ENCODE data around the gene CAMP. TPM values are rescaled to one million over a fixed set of nuclear protein-coding genes. Genes with fewer than 3 reads are reported as not detected.
"Not testable (repeated sequence)": the region's sequence is repeated elsewhere in the genome, so short reads cannot be mapped to it uniquely, and the experiment has no call there.

CAMP gene
- total RNA-seq, 2 donors from 2014 or later: 0.40 TPM; not detected in 1

- no peak for ATAC-seq
- no peak for DNase-seq
- intact Hi-C loops (cut with DNase I, micrococcal nuclease): no loop called here
Observed at GRCh38 chr3:48243886-48244285, 20.6 kb downstream of the CAMP start.

DNA sequence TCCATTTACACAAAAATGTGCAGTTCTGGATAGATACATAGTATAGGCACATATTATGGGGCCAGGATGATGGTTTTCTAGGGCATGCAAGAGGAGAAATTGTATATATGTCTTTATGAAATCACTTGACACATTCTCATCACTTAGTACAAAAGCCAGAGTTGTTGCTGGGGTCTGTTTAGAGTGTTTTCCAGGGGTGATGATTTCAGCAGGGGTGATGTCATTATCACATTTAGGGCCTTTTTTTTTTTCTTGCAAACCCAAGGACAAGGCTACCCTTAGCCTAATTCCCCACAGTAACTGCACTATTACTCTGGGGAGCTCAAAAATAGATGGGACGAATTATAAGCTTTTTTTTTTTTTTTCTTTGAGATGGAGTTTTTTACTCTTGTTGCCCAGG lies 21.2 kb downstream of the CAMP start:
- ATAC-seq (no peak), DNase-seq (no peak)
- intact Hi-C loops (cut with DNase I, micrococcal nuclease): no loop called here

DNA sequence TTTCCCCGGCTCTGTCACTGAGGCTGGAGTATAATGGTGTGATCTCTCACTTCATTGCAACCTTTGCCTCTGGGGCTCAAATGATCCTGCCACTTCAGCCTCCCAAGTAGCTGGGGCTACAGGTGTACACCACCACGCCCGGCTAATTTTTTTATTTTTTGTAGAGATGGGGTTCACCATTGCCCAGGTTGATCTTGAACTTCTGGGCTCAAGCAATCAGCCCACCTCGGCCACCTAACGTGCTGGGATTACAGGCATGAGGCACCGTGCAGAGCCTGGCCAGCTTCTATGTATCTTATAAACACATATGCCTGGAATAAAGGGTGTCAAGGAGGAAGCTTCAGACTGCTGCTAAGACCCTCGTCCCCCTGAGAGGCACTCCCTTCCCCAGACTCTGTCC lies 21.8 kb downstream of the CAMP start:
- intact Hi-C loops (cut with DNase I, micrococcal nuclease): no loop called here
- ATAC-seq (no peak), DNase-seq (no peak)

- intact Hi-C loops (cut with DNase I, micrococcal nuclease): no loop called here
- ATAC-seq (no peak), DNase-seq (no peak)
Observed at GRCh38 chr3:48247401-48247811, 24.1 kb downstream of the CAMP start.

DNA sequence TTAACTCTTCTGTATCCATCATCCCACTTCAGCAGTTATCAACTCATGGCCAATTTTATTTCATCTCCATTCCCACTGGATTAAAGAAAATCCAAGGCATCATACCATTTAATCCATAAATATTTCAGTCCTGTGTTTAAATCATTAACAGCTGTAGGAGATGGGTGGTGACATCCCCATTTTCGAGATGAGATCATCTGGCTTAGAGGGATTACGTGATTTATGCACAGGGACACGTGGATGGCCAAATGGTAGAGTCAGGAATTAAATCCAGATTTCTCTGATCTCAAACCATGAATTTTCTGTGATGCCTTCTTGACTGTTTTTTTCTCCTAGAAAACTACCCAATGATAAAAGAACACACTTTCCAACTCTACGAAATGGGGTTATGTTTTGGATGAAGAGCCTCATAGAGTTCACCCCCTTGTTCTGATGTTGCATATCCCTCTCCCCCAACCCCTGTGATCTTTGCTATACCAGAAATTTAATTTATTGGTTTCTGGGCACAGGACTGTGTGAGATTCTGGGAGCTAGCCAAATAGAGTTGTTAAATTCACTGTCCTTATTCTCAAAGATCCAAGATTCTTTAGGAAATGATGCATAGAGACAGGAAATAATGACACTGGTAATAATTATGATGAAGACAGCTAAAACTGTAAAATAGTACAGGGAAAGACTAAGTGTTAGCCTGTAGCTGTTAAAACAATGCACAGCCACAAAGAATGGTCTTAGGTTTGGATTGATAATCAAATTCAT lies 25.0 kb downstream of the CAMP start:
- intact Hi-C loops (cut with DNase I, micrococcal nuclease): no loop called here
- ATAC-seq: no peak
- no peak for DNase-seq

- intact Hi-C loops (cut with DNase I, micrococcal nuclease): no loop called here
- no peak for DNase-seq
- ATAC-seq: no peak
Observed at GRCh38 chr3:48256557-48256956, 33.3 kb downstream of the CAMP start.

GRCh38 chr3:48258530-48258929 lies 35.2 kb downstream of the CAMP start:
- DNase-seq (no peak), ATAC-seq (no peak)
- intact Hi-C loops (cut with DNase I, micrococcal nuclease): no loop called here

- ATAC-seq: peak; percentile 55
- intact Hi-C loops (cut with DNase I, micrococcal nuclease): no loop called here
- DNase-seq: peak in 1 of 2 donors; percentile 47
Observed at GRCh38 chr3:48267782-48268181, 44.5 kb downstream of the CAMP start.

GRCh38 chr3:48268381-48268935 lies 45.2 kb downstream of the CAMP start:
- ATAC-seq (peak; percentile 91), DNase-seq (peak; percentile 76 to 86)
- intact Hi-C loops (cut with DNase I, micrococcal nuclease): no loop called here

GRCh38 chr3:48268936-48269561 lies 45.8 kb downstream of the CAMP start:
- ATAC-seq (peak; percentile 54), DNase-seq (peak; percentile 52 to 58)
- intact Hi-C loops (cut with DNase I, micrococcal nuclease): no loop called here

- intact Hi-C loops (cut with DNase I, micrococcal nuclease): no loop called here
- DNase-seq: no peak
- no peak for ATAC-seq
Observed at GRCh38 chr3:48269592-48269991, 46.3 kb downstream of the CAMP start.

DNA sequence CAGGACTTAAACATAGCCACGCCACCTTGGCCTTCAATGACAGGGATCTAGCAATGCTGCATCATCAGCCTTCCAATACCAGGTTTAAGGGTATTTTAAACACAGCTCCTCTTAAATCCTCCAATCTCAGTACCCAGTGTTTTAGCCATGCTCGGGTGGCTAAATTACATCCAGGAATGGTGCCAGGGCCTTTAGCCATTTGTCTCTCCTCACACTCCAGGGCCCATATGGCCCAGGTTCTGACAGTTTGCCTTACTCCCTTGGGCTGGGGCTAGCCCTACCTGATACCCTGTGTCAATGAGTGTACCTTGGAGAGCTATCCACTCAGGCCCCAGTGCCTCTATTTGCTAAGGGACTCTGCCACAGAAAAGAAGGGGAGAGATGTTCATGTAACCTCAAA lies 47.0 kb downstream of the CAMP start:
- ATAC-seq: no peak
- intact Hi-C loops (cut with DNase I, micrococcal nuclease): loop anchor here in 1 of 2 donors (10.0 kb wide), 1 partner anchor 124 kb away; no protein-coding TSS in a partner anchor

GRCh38 chr3:48271223-48271622 lies 47.9 kb downstream of the CAMP start:
- not testable (repeated sequence) for ATAC-seq, DNase-seq
- intact Hi-C loops (cut with DNase I, micrococcal nuclease): loop anchor here in 1 of 2 donors (10.0 kb wide), 1 partner anchor 124 kb away; no protein-coding TSS in a partner anchor

More for the DNA sequence above, 47.0 kb downstream of the CAMP start:
- DNase-seq: no peak

GRCh38 chr3:48271763-48272498 lies 48.6 kb downstream of the CAMP start:
- no peak for ATAC-seq
- DNase-seq: no peak
- intact Hi-C loops (cut with DNase I, micrococcal nuclease): loop anchor here in 1 of 2 donors (10.0 kb wide), 1 partner anchor 123 kb away; no protein-coding TSS in a partner anchor

DNA sequence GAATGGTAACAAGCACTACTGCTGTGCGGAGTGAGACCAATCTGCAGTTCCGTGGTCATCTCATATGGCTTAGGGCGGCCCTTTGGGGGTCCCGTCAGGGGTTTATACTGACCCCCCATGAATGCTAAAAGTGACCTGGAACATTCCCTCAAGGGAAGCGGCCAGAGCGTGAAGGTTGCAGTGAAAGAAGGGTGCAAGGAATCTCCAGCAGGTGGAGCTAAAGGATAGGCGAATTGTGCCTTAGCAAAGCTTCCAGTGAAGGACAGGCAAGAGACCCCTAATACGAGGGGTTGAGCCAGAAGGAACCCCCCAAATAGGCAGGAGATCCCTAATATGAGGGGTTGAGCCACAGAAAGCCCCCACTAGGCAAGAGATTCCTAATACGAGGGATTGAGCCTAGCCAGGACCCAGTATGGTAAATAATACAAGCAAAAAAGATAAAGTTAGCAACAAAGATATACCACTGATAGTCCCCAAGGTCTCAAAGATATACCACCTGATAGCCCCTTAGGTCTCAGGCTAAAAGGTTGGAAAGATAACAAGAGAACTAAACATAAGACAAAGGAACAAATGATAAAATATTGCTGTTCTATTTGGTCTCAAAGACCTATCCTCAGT lies 50.4 kb downstream of the CAMP start:
- peak; percentile 39 for ATAC-seq
- intact Hi-C loops (cut with DNase I, micrococcal nuclease): loop anchor here in 1 of 2 donors (10.0 kb wide), 1 partner anchor 121 kb away; no protein-coding TSS in a partner anchor
- peak; percentile 40 to 51 for DNase-seq

DNA sequence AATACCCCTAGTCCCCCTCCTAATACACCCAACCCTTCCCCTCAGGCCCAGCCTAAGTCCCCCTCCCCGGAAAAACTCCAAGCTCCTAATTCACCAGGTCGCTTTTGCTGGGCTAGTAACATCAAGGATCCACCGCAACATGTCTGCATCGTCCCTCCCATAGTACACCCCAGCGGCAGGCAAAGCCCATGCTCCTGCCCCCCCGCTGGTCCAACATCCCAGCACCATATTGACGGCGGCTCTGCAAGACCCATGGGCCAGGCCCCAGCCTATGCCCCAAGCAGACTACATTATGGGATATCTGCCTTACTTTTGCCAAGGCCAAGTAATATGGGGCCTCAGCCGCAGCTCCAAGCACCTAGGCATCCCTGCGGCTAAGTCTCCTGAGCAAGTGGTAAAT lies 51.2 kb downstream of the CAMP start:
- intact Hi-C loops (cut with DNase I, micrococcal nuclease): loop anchor here in 1 of 2 donors (10.0 kb wide), 1 partner anchor 120 kb away; no protein-coding TSS in a partner anchor
- DNase-seq (no peak), ATAC-seq (no peak)

Measured in left colon (tissue), 2 donors.